ENCODE results near the gene ARHGAP26. TPM values are rescaled to one million over a fixed set of nuclear protein-coding genes. Genes with fewer than 3 reads are reported as not detected.

ARHGAP26 gene
- total and polyA plus RNA-seq, 4 donors: 1.8 to 16.7 (median 4.1) TPM

GRCh38 chr5:143168171-143168741 lies 398.1 kb downstream of the ARHGAP26 start:
- 77% methylated on average over 2 of the region's 2 CpGs for WGBS
- Histone ChIP-seq H3K9ac (ENCODE audit: low read depth in 1 of 2, low read length in 2 of 2) (no peak overlapping the region), H3K36me3 (ENCODE audit: control insufficient read depth in 4 of 4, insufficient read depth in 3 of 4, low read depth in 1 of 4, low read length in 3 of 4) (no peaks in the 10 kb centered on the region), H3K4me1 (ENCODE audit: control insufficient read depth in 4 of 4, insufficient read depth in 4 of 4, low read length in 3 of 4) (peaks cover 0 to 24% (median 8%) of the 10 kb centered on the region in 4 donors), H3K9me3 (ENCODE audit: control insufficient read depth in 4 of 4, low read length in 3 of 4) (no peaks in the 10 kb centered on the region), H3K27ac (ENCODE audit: low read depth in 1 of 2, low read length in 2 of 2) (no peak overlapping the region), H3K4me3 (ENCODE audit: low read depth in 1 of 3, low read length in 3 of 3) (no peak overlapping the region), H3K27me3 (ENCODE audit: control insufficient read depth in 4 of 4, insufficient read depth in 4 of 4, low read length in 3 of 4) (no peaks in the 10 kb centered on the region)
- no peak for DNase-seq (ENCODE audit: low spot score)
- TF ChIP-seq ZBTB33 (IDR thresholded peaks at IDR 0.05): no peak
- TF ChIP-seq MAX (IDR thresholded peaks at IDR 0.05): no peak
- no peak for TF ChIP-seq FOXA2 (IDR thresholded peaks at IDR 0.05)
- TF ChIP-seq REST (IDR thresholded peaks at IDR 0.05): no peak
- no peak for TF ChIP-seq HNF4A (conservative IDR thresholded peaks at IDR 0.05)
- TF ChIP-seq RAD21 (IDR thresholded peaks at IDR 0.05): no peak
- no peak for TF ChIP-seq RXRA (IDR thresholded peaks at IDR 0.05)
- TF ChIP-seq ATF3 (IDR thresholded peaks at IDR 0.05): no peak

- no peak for DNase-seq (ENCODE audit: low spot score)
- H3K27me3 ChIP-seq (ENCODE audit: control insufficient read depth in 4 of 4, insufficient read depth in 4 of 4, low read length in 3 of 4): no peaks in the 10 kb centered on the region
- WGBS: 97% methylated on average over 3 of the region's 3 CpGs
- H3K9ac ChIP-seq (ENCODE audit: low read depth in 1 of 2, low read length in 2 of 2): no peak overlapping the region
- no peak overlapping the region for H3K4me3 ChIP-seq (ENCODE audit: low read depth in 1 of 3, low read length in 3 of 3)
- TF ChIP-seq HNF4A (conservative IDR thresholded peaks at IDR 0.05): peak in 1 of 2 donors; percentile 16
- peak in 1 of 2 donors; percentile 21 for TF ChIP-seq RXRA (IDR thresholded peaks at IDR 0.05)
- TF ChIP-seq CTCF (IDR thresholded peaks at IDR 0.05; ENCODE audit: low read depth, low read length, missing input control): no peak
- H3K36me3 ChIP-seq (ENCODE audit: control insufficient read depth in 4 of 4, insufficient read depth in 3 of 4, low read depth in 1 of 4, low read length in 3 of 4): no peaks in the 10 kb centered on the region
- peaks cover 0 to 24% (median 8%) of the 10 kb centered on the region in 4 donors for H3K4me1 ChIP-seq (ENCODE audit: control insufficient read depth in 4 of 4, insufficient read depth in 4 of 4, low read length in 3 of 4)
- H3K27ac ChIP-seq (ENCODE audit: low read depth in 1 of 2, low read length in 2 of 2): no peak overlapping the region
- H3K9me3 ChIP-seq (ENCODE audit: control insufficient read depth in 4 of 4, low read length in 3 of 4): no peaks in the 10 kb centered on the region
Observed at GRCh38 chr5:143168921-143169810, 399.0 kb downstream of the ARHGAP26 start.

All from liver (tissue), 9 donors.